Endothelial cell of umbilical vein (primary cell): ENCODE measurements around the gene GM2A.

ENCODE experiments used
- EZH2 ChIP-seq: IDR thresholded peaks from 2 replicates; pipeline ENCODE4 v1.6.1; 2012; ENCODE audit warnings: borderline replicate concordance, low read depth, mild to moderate bottlenecking, moderate library complexity, low read length, inconsistent platforms; ENCODE audit not compliant: severe bottlenecking
- FOS ChIP-seq: IDR thresholded peaks from 2 replicates; pipeline ENCODE4 v1.6.1; 2011; ENCODE audit warnings: mild to moderate bottlenecking, low read length, moderate library complexity, borderline replicate concordance; ENCODE audit not compliant: insufficient read depth
- JUN ChIP-seq: IDR thresholded peaks from 2 replicates; pipeline ENCODE4 v1.6.1; 2011; ENCODE audit warnings: borderline replicate concordance, low read depth; ENCODE audit not compliant: insufficient read length, insufficient read depth
- POLR2A ChIP-seq: IDR thresholded peaks from 2 replicates; pipeline ENCODE4 v1.6.1; 2012; ENCODE audit warnings: low read depth, mild to moderate bottlenecking, control low read depth, low read length
- POLR2AphosphoS5 ChIP-seq: IDR thresholded peaks from 2 replicates; pipeline ENCODE4 v1.6.1; 2012; ENCODE audit warnings: low read depth, mild to moderate bottlenecking, control low read depth, low read length, moderate library complexity; ENCODE audit not compliant: insufficient read depth
- TF ChIP-seq, protein P1 (sequence below), 2 donors: IDR thresholded peaks; 1 replicate in 1 of 2; 2 replicates in 1 of 2; pipeline ENCODE4 v1.5.1; 2011; ENCODE audit warnings: low read length in 2 of 2, mild to moderate bottlenecking in 2 of 2, moderate library complexity in 2 of 2, control low read depth in 1 of 2, inconsistent platforms in 1 of 2, low read depth in 1 of 2; ENCODE audit not compliant: insufficient read depth in 1 of 2; ENCODE audit errors: extremely low read depth in 1 of 2

DNA sequence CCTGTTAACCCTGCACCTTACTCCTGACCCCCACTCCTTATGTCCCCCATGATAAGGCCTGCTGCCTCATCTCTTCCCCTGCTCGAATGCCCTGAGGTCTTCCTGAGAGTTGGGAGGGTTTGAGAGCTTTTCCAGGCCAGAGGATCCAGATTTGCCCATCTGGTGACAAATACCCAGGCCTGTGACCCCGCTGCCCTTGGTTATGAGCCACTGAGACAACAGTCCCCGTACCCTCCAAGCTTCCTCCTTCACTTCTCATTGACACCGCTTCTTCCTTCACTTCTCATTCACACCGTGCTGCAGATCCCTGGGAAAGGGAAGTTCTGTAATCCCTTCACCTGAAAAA, 593 bp downstream of the GM2A start:
- TF ChIP-seq, protein P1, sequence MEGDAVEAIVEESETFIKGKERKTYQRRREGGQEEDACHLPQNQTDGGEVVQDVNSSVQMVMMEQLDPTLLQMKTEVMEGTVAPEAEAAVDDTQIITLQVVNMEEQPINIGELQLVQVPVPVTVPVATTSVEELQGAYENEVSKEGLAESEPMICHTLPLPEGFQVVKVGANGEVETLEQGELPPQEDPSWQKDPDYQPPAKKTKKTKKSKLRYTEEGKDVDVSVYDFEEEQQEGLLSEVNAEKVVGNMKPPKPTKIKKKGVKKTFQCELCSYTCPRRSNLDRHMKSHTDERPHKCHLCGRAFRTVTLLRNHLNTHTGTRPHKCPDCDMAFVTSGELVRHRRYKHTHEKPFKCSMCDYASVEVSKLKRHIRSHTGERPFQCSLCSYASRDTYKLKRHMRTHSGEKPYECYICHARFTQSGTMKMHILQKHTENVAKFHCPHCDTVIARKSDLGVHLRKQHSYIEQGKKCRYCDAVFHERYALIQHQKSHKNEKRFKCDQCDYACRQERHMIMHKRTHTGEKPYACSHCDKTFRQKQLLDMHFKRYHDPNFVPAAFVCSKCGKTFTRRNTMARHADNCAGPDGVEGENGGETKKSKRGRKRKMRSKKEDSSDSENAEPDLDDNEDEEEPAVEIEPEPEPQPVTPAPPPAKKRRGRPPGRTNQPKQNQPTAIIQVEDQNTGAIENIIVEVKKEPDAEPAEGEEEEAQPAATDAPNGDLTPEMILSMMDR (IDR thresholded peaks at IDR 0.05; ENCODE audit: extremely low read depth in 1 of 2, insufficient read depth in 1 of 2, low read depth in 1 of 2, low read length in 2 of 2) = no peak
- TF ChIP-seq POLR2A = no peak
- TF ChIP-seq POLR2AphosphoS5 = no peak
- no peak for TF ChIP-seq JUN
- TF ChIP-seq EZH2 = no peak
- no peak for TF ChIP-seq FOS
